ENCODE measurements around the gene BORCS8.
A peak's percentile ranks its signal among the peaks of the same experiment; 100 is the strongest.

Gene BORCS8

DNA sequence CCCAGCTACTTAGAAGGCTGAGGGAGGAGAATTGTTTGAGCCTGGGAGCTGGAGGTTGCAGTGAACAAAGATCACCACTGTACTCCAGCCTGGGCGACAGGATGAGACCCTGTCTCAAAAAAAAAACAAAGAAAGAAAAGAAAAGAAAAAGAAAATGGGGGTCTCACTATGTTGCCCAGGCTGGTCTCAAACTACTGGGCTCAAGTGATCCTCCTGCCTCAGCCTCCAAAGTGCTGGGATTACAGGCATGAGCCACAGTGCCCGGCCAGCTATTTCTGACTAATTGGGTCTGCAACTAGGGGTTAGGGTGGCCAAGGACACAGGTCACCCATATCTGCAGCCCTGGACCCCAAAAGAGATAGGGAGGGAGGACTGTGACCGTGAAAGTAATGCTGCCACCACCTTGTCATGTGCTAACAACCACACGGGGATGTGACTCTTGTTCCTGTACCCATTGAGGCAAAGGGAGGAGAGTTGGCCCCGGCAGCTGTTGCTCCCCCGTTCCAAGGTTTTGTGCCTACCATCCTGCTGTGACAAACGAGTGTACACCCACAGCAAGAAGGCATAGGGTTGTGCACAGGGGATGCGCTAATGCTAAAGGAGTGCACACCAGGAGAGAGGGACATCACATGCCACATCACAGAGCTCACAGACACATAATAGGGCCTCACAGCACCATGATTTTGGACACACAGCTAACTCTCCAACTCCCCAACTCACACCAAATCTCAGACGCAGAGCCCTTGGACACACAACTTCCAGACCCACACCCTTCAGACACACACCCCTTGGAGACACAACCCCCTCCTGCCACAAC is 22.5 kb downstream of the BORCS8 start:
- H3K4me1 ChIP-seq: peaks cover 27% of the 10 kb centered on the region
- peak overlapping the region; percentile 50 for H3K4me3 ChIP-seq
- no peaks in the 10 kb centered on the region for H3K9me3 ChIP-seq
- no peak overlapping the region for H3K27ac ChIP-seq
- H4K20me1 ChIP-seq: peaks cover 36% of the 10 kb centered on the region
- H3K4me2 ChIP-seq: peak overlapping the region; percentile 88
- no peak overlapping the region for H3K9ac ChIP-seq
- TF ChIP-seq Cebpa-rat (IDR thresholded peaks at IDR 0.05): no peak
- H3K27me3 ChIP-seq: no peaks in the 10 kb centered on the region
- peaks cover 5% of the 10 kb centered on the region; the same call in 1 of the 2 replicates for H3K36me3 ChIP-seq

GRCh38 chr19:19167612-19168011 is 24.3 kb downstream of the BORCS8 start:
- H3K4me3 ChIP-seq: no peak overlapping the region
- no peak overlapping the region for H3K27ac ChIP-seq
- peaks cover 27% of the 10 kb centered on the region for H3K4me1 ChIP-seq
- peaks cover 36% of the 10 kb centered on the region for H4K20me1 ChIP-seq
- peaks cover 5% of the 10 kb centered on the region; the same call in 1 of the 2 replicates for H3K36me3 ChIP-seq
- no peak overlapping the region for H3K4me2 ChIP-seq
- no peak overlapping the region for H3K9ac ChIP-seq
- no peaks in the 10 kb centered on the region for H3K9me3 ChIP-seq
- H3K27me3 ChIP-seq: no peaks in the 10 kb centered on the region
- TF ChIP-seq Cebpa-rat (IDR thresholded peaks at IDR 0.05): no peak

DNA sequence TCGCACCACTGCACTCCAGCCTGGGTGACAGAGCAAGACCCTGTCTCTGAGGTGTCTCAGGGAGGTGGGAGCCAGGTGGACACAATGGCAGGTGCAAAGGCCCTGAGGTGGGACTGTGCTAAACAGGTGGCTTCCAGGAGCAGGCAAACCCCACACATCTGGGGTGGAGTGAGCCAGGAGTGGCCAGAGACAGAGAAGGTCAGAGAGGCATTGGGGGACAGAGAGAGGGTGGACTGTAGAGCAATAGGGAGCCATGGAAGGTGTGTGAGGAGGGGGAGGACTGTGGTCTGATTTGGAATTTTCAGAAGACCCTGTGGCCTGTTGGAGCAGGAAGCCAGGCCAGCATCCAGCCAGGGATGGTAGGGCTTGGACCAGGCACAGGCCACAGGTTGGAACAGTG is 26.6 kb downstream of the BORCS8 start:
- no peak overlapping the region for H3K27ac ChIP-seq
- no peak overlapping the region for H3K4me3 ChIP-seq
- H3K9me3 ChIP-seq: no peaks in the 10 kb centered on the region
- H3K4me1 ChIP-seq: peaks cover 19% of the 10 kb centered on the region
- H4K20me1 ChIP-seq: peaks cover 18% of the 10 kb centered on the region
- no peak overlapping the region for H3K9ac ChIP-seq
- H3K36me3 ChIP-seq: peaks cover 5% of the 10 kb centered on the region; the same call in 1 of the 2 replicates
- H3K27me3 ChIP-seq: no peaks in the 10 kb centered on the region
- no peak overlapping the region for H3K4me2 ChIP-seq
- no peak for TF ChIP-seq Cebpa-rat (IDR thresholded peaks at IDR 0.05)

GRCh38 chr19:19162495-19162894 is 29.5 kb downstream of the BORCS8 start:
- no peak overlapping the region for H3K4me2 ChIP-seq
- H3K36me3 ChIP-seq: peaks cover 5% of the 10 kb centered on the region; the same call in 1 of the 2 replicates
- H3K9ac ChIP-seq: no peak overlapping the region
- H3K27ac ChIP-seq: no peak overlapping the region
- peaks cover 32% of the 10 kb centered on the region for H3K4me1 ChIP-seq
- H3K9me3 ChIP-seq: no peaks in the 10 kb centered on the region
- no peaks in the 10 kb centered on the region for H3K27me3 ChIP-seq
- H4K20me1 ChIP-seq: no peaks in the 10 kb centered on the region
- no peak for TF ChIP-seq Cebpa-rat (IDR thresholded peaks at IDR 0.05)
- no peak overlapping the region for H3K4me3 ChIP-seq

DNA sequence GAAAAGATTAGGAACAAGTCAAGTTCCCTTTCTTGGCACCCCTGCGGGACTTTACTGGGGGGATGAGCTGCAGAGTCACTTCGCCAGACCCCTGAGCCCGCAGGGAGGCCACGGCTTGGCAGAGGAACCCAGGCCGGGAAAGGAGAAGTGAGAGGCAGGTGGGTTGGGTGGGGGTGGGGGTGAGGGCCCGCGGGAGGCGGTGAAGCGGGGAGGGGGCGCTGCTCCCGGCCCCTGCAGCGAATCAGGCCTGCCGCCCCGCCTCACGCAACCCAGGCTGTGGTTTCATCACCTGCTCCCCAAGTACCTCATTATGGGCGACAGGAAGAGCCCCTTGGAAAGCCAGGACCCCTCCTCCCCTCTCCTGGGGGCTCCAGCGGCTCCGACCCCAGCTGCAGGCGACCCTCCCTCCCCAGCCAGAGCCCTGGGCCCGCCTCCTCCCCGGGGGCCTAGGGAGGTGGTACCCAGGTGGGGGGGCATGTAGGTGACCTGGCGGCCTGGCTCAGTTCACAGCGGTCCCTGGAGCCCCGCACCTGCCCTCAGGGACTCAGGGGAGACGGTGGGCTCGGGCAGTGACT is 31.4 kb downstream of the BORCS8 start:
- no peak overlapping the region for H3K4me3 ChIP-seq
- peak overlapping the region; percentile 65 for H3K27ac ChIP-seq
- peaks cover 32% of the 10 kb centered on the region for H3K4me1 ChIP-seq
- peak overlapping the region; percentile 63 for H3K4me2 ChIP-seq
- peaks cover 17% of the 10 kb centered on the region for H3K36me3 ChIP-seq
- TF ChIP-seq Cebpa-rat (IDR thresholded peaks at IDR 0.05): no peak
- H3K9me3 ChIP-seq: no peaks in the 10 kb centered on the region
- H3K27me3 ChIP-seq: no peaks in the 10 kb centered on the region
- no peaks in the 10 kb centered on the region for H4K20me1 ChIP-seq
- no peak overlapping the region for H3K9ac ChIP-seq

- Histone ChIP-seq H3K27ac (no peak overlapping the region), H3K4me3 (no peak overlapping the region)
These were observed 32.4 kb downstream of the BORCS8 start for GRCh38 chr19:19159534-19159933.

GRCh38 chr19:19157808-19158207 is 34.1 kb downstream of the BORCS8 start:
- H3K9ac ChIP-seq: no peak overlapping the region
- no peak overlapping the region for H3K4me2 ChIP-seq
- H3K9me3 ChIP-seq: no peaks in the 10 kb centered on the region
- H3K27me3 ChIP-seq: no peaks in the 10 kb centered on the region
- no peak overlapping the region for H3K4me3 ChIP-seq
- H3K36me3 ChIP-seq: peaks cover 22% of the 10 kb centered on the region
- no peak for TF ChIP-seq Cebpa-rat (IDR thresholded peaks at IDR 0.05)
- no peak overlapping the region for H3K27ac ChIP-seq
- H3K4me1 ChIP-seq: peaks cover 35% of the 10 kb centered on the region
- H4K20me1 ChIP-seq: no peaks in the 10 kb centered on the region

More at GRCh38 chr19:19159534-19159933, 32.4 kb downstream of the BORCS8 start:
- H3K27me3 ChIP-seq: no peaks in the 10 kb centered on the region
- no peak overlapping the region; the same call in 1 of the 2 replicates for H3K4me2 ChIP-seq
- H3K9ac ChIP-seq: no peak overlapping the region
- H3K36me3 ChIP-seq: peaks cover 22% of the 10 kb centered on the region
- no peaks in the 10 kb centered on the region for H3K9me3 ChIP-seq
- H3K4me1 ChIP-seq: peaks cover 32% of the 10 kb centered on the region
- H4K20me1 ChIP-seq: no peaks in the 10 kb centered on the region
- no peak for TF ChIP-seq Cebpa-rat (IDR thresholded peaks at IDR 0.05)

DNA sequence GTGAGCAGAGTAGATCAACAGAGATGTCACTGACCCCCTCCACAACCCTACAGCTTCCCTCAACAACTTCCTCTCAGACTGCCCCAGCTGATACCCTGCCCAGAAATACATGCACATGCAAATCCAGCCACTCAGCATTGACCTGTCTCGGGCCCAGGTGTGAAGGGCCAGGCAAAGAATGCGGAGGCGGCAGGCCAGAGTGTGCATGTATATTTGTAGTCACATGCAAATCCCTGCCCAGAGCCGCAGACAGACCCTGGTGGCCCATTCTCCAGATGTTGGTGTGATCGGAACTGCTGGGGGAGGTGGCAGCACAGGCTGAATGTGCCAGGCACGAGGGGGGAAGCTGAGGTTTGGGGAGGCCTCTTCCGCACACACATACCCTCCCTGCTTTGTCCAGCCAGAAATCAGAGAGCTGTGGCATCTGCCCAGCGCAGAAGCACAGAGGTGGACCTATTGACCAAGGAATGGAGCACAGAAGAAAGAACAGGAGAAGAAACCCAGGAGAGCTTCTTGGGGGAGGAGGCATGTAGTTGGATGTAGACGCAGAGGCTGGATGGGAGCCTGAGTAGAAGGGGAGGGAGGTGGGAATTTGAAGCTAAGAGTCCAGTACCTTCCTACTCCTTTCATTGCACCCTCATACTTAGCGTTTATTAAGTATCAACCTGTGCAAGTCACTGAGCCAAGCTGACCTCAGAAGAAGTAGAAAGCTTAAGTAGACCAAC is 36.3 kb downstream of the BORCS8 start:
- H3K9me3 ChIP-seq: no peaks in the 10 kb centered on the region
- no peak overlapping the region for H3K9ac ChIP-seq
- H4K20me1 ChIP-seq: no peaks in the 10 kb centered on the region
- peaks cover 39% of the 10 kb centered on the region for H3K4me1 ChIP-seq
- no peaks in the 10 kb centered on the region for H3K27me3 ChIP-seq
- no peak overlapping the region for H3K4me3 ChIP-seq
- no peak for TF ChIP-seq Cebpa-rat (IDR thresholded peaks at IDR 0.05)
- H3K4me2 ChIP-seq: no peak overlapping the region
- no peak overlapping the region for H3K27ac ChIP-seq
- peaks cover 22% of the 10 kb centered on the region for H3K36me3 ChIP-seq

GRCh38 chr19:19154768-19155494 is 37.0 kb downstream of the BORCS8 start:
- no peaks in the 10 kb centered on the region for H3K9me3 ChIP-seq
- peaks cover 32% of the 10 kb centered on the region for H3K4me1 ChIP-seq
- no peak overlapping the region for H3K4me3 ChIP-seq
- H3K27ac ChIP-seq: no peak overlapping the region
- no peak overlapping the region for H3K4me2 ChIP-seq
- H3K36me3 ChIP-seq: peaks cover 22% of the 10 kb centered on the region
- no peak overlapping the region for H3K9ac ChIP-seq
- TF ChIP-seq Cebpa-rat (IDR thresholded peaks at IDR 0.05): no peak
- H3K27me3 ChIP-seq: no peaks in the 10 kb centered on the region
- no peaks in the 10 kb centered on the region for H4K20me1 ChIP-seq

Data from BLaER1 (cell line).